HG03469 (cell line): Measurements from ENCODE around the gene KCTD13.
"Not testable (repeated sequence)": the region's sequence is repeated elsewhere in the genome, so short reads cannot be mapped to it uniquely, and the experiment has no call there.

Experiments used
- ATAC-seq: cut with Tn5 transposase; IDR thresholded peaks from one replicate; pipeline ENCODE4 v1.9.1; 2021; ENCODE audit warnings: mild to moderate bottlenecking, moderate library complexity, moderate number of reproducible peaks; ENCODE audit not compliant: unreplicated experiment

The KCTD13 gene

DNA sequence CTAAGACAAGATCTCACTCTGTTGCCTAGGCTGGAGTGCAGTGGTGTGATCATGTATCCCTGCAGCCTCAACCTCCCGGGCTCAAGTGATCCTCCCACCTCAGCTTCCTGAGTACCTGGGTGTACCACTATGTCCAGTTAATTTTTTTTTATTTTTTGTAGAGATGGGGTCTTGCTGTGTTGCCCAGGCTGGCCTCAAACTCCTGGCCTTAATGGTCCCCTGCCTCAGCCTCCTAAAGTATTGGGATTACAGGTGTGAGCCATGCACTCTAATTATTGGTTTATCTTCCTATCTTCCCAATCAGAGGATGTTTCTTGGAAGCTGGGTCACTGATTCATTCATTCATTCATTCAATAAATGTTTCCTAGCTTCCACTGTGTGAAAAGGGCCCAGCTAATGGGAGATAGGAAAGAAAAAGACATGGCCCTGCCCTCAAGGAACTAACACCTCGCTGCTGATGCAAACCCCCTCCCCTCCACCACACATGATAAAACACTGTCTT lies 17.3 kb downstream of the KCTD13 start:
- ATAC-seq: no peak

DNA sequence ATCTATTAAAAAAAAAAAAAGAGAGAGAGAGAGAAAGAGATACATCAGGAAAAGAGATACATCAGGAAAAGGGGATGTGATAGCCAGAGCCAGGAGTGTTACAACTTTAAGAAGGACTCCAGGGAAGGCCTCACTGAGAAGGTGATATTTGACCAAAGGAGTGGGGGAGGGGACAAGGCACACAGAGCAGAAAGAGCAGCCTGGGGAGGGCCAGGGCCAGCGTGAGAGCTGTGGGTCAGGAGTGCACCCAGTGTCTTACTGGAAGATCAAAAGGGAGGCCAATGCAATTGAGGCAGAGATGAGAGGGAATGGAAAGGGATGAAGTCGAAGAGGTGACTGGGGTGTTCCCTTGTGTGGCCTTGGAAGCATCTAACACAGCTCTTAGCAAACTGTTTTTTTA lies 18.1 kb downstream of the KCTD13 start:
- no peak for ATAC-seq

DNA sequence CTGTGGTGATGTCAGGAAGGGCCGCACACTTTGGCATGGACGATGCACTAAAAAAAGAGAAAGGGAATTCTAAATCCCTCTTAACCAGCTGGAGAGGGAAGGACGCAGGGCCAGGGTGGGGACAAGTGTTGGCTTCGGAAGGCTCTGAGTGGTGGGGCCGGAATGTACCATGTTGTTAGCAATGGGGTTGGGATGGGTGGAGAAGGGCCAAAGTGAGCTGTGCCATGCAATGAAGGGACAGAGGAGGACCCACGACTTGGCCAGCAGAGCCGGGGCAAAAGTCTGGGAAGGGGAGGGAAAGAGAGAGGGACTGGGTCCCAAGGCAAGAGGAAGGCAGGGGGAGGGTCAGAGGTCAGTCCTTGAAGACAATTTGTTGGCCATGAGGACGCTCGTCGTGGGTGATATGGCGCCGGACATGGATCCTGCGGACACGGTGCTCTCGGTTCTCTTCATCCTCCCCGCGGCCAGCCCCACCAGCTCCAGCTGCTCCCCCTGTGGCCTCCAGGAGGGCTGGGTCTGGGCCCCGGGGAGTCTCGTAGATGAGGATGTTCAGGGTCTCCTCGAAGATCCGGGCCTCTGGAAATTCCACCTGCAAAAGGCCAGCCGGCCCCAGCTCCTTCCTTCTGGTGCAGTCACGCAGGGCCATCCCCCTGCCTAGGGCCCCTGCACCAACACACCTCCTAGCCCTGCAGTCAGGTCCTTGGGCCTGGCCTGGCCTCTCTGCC lies 19.3 kb downstream of the KCTD13 start:
- no peak for ATAC-seq

DNA sequence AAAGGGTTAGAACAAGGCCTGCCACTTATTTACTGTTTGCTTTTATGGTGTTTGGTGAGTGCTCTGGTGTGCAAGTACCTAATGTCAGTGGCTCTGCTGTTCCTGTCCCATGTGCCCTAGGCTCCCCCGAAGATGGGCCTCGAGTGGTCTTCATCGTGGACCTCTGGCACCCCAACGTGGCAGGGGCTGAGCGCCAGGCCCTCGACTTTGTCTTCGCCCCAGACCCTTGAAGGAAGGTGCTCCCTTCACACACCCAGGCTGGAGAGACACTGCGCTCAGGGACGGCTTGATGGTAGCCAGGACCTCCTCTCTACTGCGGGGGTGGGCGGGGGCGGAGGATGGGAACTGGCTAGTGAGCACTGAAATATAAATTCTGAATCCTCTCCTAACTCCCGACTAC lies 20.4 kb downstream of the KCTD13 start:
- ATAC-seq: no peak

DNA sequence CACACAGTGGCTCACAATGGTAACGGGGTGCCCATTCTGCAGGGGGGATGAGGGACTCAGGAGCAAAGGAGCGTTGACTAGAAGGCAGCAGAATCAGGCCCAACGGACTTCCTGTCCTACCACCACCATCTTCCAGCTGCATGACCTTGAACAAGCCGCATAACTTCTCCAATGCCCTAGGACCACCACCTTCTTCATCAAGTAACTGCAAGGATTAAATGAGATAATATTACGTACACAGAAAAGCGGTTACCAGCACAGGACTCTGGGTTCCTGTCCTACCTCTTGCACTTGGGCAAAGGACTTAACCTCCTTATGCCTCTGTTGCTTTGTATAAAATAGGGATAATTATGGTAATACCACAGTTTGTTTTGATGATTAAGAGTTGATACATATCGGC lies 21.1 kb downstream of the KCTD13 start:
- ATAC-seq: no peak

DNA sequence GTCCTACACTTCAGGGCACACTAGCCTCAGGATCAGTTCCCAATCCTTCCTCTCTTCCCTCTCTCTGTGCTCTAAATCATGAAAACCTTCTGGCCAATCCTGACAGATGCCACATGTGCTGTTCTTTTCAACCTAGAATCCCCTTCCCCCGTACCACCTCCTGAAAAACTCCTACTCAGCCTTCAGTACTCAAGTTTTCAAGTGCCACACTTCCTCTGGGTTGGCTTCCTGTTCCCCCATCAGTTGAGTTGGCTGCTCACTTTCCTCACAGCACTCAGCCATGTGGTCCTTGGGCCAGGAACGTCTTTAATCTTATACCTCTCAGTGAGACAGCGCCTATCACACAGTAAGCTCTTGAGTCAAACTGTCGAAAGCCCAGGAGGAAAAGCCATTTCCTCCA lies 22.4 kb downstream of the KCTD13 start:
- no peak for ATAC-seq

DNA sequence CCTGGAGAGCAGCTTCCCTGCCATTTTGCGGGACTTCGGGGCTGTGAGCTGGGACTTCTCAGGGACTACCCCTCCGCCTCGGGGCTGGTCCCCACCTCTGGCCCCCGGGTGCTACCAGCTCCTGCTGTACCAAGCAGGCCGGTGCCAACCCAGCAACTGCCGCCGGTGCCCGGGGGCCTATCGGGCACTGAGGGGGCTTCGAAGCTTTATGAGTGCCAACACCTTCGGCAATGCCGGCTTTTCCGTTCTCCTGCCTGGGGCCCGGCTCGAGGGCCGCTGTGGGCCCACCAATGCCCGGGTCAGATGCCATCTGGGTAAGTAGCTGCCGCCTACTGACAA lies 24.4 kb downstream of the KCTD13 start:
- ATAC-seq: no peak

DNA sequence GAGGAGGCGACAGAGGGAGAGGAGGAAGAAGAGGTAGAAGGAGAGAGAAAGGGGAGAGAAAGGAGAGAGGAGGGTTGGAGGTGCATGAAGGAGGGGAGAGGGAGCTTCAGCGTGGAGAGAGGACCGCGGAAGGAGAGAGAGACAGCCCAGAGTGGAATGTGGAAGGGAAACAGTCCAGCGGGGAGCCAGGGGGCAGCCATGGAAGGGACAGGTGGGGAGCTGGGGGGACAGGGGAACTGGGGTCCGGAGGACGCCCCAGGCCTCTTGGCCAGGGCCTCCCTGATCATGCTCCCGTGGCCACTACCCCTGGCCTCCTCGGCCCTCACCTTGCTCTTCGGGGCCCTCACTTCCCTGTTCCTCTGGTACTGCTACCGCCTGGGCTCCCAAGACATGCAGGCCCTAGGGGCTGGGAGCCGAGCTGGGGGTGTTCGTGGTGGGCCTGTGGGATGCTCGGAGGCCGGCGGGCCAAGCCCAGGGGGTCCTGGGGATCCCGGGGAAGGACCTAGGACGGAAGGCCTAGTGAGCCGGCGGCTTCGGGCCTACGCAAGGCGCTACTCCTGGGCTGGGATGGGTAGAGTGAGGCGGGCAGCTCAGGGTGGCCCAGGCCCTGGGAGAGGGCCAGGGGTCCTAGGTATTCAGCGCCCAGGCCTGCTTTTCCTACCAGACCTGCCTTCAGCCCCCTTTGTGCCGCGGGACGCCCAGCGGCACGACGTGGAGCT lies 25.0 kb downstream of the KCTD13 start:
- no peak for ATAC-seq

DNA sequence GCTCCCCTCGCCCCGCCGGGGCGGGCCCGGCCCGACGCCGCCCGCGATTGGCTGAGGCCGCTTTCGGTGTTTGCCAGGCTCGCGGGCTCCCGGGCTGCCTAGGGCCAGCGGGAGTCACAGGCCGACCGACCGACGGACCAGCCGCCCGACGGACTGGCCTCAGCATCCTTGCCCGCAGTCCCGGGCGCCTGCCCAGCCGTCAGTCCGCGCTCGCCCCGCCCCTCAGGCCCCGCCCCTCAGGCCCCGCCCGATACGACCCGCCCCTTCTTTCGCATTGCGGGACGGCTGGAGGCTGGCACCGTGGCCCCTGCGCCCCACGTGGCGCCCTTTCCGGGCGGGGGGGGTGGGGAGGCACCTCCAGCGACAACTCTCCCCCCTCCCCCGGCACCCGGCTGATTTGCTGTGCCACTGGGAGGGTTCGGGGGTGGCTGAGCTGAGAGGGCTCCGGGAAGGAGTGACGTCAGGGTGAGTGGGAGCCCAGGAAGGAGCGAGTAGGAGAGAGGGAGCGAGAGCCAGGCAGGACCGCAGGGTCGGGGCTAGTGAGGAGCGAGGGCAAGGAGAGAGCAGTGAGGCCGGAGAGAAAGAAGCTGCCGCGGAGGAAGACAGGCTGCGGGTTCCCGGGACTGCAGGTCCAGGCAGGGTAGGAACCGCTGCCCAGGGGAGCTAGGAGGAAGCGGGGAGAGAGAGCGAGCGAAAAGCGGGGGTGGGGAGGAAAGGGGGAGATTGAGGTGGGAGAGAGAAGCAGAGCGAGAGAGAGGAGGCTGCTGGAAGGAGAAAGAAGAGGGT lies 25.7 kb downstream of the KCTD13 start, which contains the start of gene ASPHD1:
Gene ASPHD1, plus strand, starts transcription at position 387 of the 786 bp plus-strand sequence. CDS start 484 bp downstream, outside the sequence.
- ATAC-seq: no peak

DNA sequence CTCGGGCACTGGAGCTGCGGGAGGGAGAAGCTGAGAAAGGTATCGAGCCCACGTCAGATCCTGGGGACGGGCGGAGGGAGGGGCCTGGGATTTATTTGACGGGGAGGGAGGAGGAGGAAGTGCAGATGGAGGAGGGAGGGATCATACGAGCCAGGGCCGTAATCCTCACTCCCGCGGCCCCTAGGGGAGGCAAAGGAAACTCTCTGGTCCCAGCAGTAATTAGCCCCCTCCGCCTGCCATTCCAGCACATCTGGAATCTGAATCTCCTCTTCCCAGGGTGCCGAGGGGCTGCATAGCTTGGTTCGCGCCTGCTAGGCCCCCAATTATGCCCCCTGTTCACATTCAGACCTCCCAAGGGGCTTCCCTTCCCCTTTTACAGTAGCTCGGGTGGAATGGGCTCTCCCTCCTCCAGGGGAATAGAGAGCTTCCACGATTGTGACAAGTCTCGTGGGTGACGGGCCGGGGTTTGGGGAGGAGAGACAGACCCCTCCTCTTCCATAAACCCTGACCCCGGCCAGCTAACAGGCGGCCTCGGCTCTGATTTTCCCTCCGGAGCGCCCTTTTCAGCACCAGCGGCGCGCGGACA lies 26.4 kb downstream of the KCTD13 start, which contains the start of gene SEZ6L2:
Gene SEZ6L2, minus strand, starts transcription at position 35 of the 586 bp plus-strand sequence. CDS start 531 bp downstream, outside the sequence.
- ATAC-seq: no peak

DNA sequence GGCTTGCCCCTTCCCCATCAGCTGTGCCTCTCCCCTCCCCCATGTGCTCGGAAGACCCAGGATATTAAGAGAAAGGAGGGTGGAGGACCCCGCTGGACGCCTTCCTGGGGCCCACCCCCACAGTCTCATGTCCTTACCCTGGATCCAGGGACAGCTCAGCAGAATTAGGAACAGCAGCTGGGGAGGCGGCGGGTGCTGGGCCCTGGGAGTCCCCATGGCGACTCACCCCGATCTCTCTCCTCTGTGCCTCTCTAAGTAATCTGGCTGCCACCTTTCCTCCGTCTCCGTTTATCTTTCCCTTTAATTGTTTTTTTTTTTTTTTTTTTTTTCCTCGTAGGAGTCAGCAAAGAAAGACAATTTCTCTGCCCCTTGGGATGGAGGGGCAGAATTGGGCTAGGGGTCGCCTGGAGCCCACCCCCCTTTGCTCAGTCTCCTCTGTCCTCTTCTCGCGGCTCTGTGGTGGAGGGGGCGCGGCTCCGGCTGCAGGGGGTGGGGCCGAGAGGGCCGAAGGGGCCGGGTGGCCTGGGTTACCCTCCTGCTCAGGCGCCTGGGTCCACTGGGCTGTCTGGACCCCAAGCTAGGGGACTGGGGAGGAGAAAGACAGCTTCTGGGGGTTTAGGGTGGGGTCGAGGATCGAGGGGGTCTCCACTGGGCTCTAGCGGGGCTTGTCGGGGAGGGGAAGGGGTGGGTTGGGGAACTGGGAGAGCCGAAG lies 27.1 kb downstream of the KCTD13 start:
- ATAC-seq: no peak

DNA sequence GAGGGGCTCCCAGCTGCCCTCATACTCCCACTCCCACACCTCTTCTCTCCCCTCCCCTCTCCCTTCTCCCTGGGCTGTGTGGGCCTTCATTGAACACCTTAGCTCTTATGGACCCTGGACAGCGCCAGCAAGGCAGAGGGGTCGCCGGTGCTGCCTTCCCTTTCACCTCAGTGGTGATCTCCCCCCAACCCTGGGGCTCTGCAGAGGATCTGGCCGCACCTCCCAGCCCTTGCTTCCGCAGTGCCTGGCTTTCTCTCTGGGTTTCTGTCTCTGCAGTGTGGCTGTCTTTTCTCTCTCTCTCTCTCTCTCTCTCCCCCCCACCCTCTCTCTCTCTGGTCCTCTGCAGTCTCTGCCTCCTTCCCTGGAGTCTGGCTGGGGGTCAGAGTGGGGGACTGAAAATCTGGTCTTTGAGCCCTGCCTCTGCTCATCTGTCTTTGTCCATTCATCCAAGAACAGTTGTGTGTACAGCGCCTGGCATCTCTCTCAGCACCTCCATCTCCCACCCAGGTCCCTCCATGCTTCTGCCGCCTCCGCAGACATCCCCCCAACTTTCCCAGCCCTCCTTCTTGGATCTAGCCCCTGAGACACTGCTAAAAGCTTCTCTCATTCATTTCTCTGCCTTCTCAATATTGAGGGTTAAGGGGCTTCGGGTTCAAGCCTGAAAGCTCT lies 27.8 kb downstream of the KCTD13 start:
- ATAC-seq: no peak

DNA sequence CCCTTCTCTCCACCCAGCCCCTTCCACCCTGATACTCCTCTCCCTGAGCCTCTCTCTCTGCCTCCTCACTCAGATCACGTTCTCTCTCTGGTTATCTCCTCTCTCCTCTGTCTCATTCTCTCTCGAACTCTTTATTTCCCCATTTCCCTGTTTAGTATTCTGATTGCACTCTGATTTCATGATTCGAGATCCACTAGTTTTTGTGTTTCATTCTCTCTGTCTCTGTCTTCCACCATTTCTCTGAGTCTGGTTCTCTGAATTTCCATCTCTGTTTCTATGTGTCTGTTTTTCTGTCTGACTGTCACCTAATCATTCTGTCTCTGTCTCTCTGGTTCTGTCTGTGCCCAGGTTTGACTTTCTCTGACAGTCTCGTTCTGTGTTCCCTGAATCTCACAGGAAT lies 28.7 kb downstream of the KCTD13 start:
- ATAC-seq: no peak

DNA sequence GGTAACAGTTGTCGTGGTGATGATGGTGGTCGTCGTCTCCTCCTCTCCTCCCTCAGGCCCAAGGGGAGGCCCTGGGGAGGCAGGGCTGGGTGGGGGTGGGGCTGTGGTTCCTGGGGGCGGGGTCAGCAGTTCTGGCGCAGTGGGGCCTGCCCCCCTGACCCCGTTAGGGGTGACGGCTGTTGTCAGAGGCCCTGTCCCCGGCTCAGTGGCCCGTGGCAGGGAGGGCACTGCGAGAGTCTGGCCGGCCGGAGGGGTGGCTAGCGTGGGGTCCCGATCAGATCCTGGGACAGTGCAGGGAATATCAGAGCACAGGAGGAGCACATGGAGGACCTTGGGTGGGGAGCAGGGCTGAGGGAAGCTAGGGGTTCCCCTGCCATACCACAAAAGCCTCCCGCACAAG lies 29.2 kb downstream of the KCTD13 start:
- no peak for ATAC-seq

DNA sequence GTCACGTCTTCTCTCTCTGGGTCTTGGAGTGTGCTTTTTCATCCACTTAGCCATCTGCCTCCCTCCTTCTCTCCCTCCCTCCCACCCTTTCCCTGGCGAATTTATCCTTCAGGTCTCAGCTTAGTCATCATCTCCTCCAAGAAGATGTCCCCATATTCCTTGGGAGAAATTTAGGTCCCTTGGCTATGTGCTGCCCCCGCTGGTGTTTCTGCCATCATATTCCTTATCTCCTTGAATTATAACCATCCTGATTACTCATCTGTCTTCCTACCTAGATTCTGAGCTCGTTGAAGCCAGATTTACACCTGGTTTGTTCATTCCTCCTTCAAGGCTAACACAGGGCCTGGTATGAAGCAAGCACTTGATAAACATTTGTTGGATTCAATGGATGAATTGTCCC lies 31.7 kb downstream of the KCTD13 start:
- ATAC-seq: no peak

DNA sequence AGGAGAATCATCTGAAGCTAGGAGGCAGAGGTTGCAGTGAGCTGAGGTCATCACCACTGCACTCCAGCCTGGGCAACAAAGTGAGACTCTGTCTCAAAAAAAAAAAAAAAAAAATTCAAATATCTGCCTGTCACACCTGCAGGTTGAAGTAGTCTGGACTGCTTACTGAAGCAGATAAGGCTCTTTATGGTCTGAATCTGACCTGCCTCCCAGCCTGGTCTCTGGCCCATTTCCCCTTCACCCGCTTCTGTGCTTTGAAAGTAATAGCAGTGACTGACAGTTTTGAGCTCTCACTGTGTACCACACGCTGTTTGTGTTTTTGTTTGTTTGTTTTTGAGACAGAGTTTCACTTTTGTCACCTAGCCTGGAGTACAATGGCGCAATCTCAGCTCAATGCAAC lies 32.5 kb downstream of the KCTD13 start:
- no peak for ATAC-seq

DNA sequence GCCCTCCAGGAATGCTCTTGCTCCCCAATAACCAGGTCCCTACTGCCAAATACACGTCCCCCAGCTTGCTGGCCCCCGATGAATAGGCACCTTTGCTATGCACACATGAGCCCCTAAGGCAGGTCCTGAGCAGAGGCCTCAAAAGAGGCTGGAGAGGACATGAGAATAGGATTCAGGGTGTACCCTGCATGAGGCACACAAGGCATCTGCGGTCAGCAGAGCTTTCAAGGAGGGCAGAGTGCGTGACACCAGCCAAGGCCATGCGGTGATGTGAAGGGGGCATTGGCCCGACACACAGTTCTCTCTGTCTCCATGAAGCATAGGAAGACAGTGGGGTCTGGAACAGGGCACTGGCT lies 33.6 kb downstream of the KCTD13 start:
- ATAC-seq: no peak

DNA sequence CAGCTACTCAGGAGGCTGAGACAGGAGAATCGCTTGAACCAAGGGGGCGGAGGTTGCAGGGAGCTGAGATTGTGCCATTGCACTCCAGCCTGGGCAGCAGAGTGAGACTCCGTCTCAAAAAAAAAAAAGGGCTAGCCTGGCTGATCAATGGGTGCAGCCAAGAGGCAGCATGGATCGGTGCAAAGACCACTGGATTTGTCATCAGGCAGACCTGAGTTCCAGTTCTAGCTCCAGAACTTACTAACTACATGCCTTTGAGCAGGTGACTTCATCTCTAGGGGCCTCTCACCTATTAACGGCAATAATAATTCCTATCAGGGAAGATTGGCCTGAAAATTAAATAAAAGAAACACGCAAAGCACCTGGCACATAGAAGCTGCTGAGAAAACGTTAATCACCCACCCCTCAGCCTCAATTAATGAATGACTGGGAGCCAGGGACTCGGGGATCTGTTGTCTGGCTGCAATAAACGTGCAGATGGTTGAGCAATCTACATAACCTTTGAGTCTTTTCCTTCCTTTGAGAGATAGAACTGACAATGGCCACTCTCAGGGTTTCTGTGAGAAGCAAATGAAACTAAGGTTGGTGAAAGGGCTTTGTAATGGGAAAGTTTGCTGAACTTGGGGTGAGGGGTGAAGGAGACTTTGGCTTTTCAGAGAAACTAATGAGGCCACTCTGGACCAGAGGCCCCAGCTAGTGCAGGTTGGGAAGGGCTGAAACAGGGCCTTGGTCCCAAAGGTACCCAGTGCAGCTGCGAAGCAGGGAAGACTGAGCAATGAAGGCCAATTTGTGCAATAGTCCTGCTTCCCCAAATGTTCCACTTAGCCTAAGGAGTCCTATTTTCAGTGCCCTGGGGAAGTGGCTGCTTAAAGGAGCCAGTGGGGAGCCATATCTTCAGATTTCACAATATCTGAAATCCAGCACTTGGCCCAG lies 34.2 kb downstream of the KCTD13 start:
- no peak for ATAC-seq

DNA sequence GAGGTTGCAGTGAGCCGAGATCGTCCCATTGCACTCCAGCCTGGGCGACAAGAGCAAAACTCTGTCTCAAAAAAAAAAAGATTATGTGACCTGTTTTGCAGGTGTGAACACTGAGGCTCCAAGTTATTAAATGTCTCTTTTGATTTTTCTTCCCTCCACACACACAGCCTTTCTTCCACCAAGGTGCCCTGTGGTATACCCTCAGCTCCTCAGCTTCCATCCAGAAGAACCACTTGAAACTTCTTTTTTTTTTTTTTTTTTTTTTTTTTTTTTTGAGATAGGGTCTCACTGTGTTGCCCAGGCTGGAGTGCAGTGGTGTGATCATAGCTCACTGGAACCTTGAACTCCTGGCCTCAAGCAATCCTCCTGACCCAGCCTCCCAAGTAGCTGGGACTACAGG lies 36.7 kb downstream of the KCTD13 start:
- ATAC-seq: not testable (repeated sequence)
